ENCODE measurements around the gene FNBP1.

FNBP1 gene

DNA sequence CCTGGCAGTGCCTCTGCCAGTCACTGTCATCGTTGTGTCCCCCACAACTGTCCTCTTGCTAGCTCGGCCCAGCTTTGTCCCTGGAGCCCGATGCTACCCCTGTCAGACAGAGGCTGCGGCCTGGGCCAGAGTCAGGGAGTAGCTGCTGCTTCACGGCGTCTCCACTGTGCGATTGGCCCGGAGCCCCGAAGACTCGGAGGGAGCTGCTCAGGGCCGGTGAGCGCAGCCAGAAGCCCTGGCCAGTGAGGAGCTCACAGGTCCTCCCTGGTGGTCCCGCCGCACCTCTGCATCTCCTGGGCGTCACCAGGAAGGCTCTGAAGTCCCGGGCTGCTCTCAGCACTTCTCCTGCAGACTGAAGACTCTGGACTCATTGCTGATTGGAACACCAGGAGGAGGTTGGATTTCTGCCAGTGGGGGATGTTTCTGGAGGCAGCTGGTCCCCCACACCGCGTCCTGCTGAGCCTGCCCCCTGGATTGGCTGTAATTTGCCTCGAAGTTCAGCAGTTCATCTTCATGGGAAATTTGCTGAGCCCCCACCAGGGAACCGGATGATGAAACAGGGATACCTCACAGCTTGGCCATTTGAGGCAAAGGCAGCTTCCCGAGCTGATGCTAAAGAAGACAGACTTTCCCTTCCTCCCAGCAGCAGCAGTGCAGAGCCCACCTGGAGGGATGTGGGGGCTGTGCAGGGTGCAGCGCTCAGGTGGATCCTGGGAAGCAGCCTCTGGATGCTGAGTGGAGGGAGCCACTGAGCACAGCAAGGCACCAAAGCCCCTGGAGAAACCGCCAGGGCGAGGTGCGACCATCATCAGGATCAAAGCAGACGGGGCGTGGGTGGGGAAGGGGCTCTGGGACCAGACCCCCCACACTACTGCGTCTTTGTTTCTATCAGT lies 162.1 kb downstream of the FNBP1 start:
- H3K9me2 ChIP-seq (replicated peaks; ENCODE audit: insufficient read depth, low read length), result no peaks in the 10 kb centered on the region
- H3F3A ChIP-seq (ENCODE audit: insufficient read depth), result peaks cover 12% of the 10 kb centered on the region
- no peak overlapping the region for H2AFZ ChIP-seq (ENCODE audit: low read depth, low read length, severe bottlenecking)
- H3K27ac ChIP-seq (ENCODE audit: low read depth, low read length), result no peak overlapping the region
- no peak overlapping the region for H3K4me3 ChIP-seq (ENCODE audit: insufficient read depth, low read length, poor library complexity, severe bottlenecking)
- no peak overlapping the region for H3K9ac ChIP-seq (ENCODE audit: low read length)
- H3K79me2 ChIP-seq (ENCODE audit: insufficient read depth, low read length), result no peaks in the 10 kb centered on the region
- TF ChIP-seq EZH2phosphoT487 (conservative IDR thresholded peaks at IDR 0.05; ENCODE audit: low read length), result no peak
- TF ChIP-seq, protein P1, sequence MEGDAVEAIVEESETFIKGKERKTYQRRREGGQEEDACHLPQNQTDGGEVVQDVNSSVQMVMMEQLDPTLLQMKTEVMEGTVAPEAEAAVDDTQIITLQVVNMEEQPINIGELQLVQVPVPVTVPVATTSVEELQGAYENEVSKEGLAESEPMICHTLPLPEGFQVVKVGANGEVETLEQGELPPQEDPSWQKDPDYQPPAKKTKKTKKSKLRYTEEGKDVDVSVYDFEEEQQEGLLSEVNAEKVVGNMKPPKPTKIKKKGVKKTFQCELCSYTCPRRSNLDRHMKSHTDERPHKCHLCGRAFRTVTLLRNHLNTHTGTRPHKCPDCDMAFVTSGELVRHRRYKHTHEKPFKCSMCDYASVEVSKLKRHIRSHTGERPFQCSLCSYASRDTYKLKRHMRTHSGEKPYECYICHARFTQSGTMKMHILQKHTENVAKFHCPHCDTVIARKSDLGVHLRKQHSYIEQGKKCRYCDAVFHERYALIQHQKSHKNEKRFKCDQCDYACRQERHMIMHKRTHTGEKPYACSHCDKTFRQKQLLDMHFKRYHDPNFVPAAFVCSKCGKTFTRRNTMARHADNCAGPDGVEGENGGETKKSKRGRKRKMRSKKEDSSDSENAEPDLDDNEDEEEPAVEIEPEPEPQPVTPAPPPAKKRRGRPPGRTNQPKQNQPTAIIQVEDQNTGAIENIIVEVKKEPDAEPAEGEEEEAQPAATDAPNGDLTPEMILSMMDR (IDR thresholded peaks at IDR 0.05; ENCODE audit: insufficient read depth, low read length, poor library complexity, severe bottlenecking), result no peak
- H4K20me1 ChIP-seq (ENCODE audit: low read depth, low read length), result no peaks in the 10 kb centered on the region
- no peak overlapping the region for H3K4me2 ChIP-seq (ENCODE audit: low read depth, low read length, poor library complexity, severe bottlenecking)
- H3K9me3 ChIP-seq (ENCODE audit: insufficient read depth, low read length), result no peaks in the 10 kb centered on the region
- no peaks in the 10 kb centered on the region for H3K27me3 ChIP-seq (ENCODE audit: low read length)
- no peaks in the 10 kb centered on the region for H3K36me3 ChIP-seq (ENCODE audit: low read length)

DNA sequence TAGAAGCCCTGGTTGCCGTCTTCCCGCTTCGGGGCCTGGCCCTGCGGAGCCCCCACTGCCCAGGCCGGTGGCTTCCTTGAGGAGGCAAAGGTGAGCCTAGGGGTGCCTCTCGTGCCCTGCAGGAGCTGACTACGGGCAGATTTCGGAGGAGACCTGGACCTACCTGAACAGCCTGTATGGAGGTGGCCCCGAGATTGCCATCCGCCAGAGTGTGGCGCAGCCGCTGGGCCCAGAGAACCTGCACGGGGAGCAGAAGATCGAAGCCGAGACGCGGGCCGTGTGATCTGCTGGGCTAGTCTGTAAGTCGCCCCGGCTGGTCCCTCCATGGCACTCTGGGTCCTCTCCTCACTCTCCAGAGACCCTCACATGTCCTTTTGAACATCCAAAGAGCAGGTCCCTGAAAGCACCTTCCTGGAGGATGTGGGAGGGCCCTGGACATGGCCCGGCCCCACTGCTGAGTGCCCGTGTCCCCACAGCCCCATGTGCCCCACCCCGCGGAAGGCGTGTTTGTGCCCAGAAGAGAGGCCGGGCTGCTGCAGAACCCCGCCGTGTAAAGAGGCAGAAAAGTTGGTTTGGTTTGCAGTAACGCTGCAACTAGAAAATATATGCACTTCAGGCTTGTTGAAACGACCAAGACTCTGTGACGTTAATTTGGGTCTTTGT lies 162.9 kb downstream of the FNBP1 start:
- Histone ChIP-seq H3K27me3 (ENCODE audit: low read length) (no peaks in the 10 kb centered on the region), H3K27ac (ENCODE audit: low read depth, low read length) (no peak overlapping the region), H4K20me1 (ENCODE audit: low read depth, low read length) (no peaks in the 10 kb centered on the region), H3K9me2 (replicated peaks; ENCODE audit: insufficient read depth, low read length) (no peaks in the 10 kb centered on the region), H3K9ac (ENCODE audit: low read length) (no peak overlapping the region), H3F3A (ENCODE audit: insufficient read depth) (peaks cover 9% of the 10 kb centered on the region), H3K4me3 (ENCODE audit: insufficient read depth, low read length, poor library complexity, severe bottlenecking) (no peak overlapping the region), H3K79me2 (ENCODE audit: insufficient read depth, low read length) (no peaks in the 10 kb centered on the region), H3K36me3 (ENCODE audit: low read length) (no peaks in the 10 kb centered on the region), H3K9me3 (ENCODE audit: insufficient read depth, low read length) (no peaks in the 10 kb centered on the region), H2AFZ (ENCODE audit: low read depth, low read length, severe bottlenecking) (no peak overlapping the region), H3K4me2 (ENCODE audit: low read depth, low read length, poor library complexity, severe bottlenecking) (no peak overlapping the region)
- TF ChIP-seq EZH2phosphoT487 (conservative IDR thresholded peaks at IDR 0.05; ENCODE audit: low read length), result no peak
- TF ChIP-seq, protein P1 (IDR thresholded peaks at IDR 0.05; ENCODE audit: insufficient read depth, low read length, poor library complexity, severe bottlenecking), result no peak

DNA sequence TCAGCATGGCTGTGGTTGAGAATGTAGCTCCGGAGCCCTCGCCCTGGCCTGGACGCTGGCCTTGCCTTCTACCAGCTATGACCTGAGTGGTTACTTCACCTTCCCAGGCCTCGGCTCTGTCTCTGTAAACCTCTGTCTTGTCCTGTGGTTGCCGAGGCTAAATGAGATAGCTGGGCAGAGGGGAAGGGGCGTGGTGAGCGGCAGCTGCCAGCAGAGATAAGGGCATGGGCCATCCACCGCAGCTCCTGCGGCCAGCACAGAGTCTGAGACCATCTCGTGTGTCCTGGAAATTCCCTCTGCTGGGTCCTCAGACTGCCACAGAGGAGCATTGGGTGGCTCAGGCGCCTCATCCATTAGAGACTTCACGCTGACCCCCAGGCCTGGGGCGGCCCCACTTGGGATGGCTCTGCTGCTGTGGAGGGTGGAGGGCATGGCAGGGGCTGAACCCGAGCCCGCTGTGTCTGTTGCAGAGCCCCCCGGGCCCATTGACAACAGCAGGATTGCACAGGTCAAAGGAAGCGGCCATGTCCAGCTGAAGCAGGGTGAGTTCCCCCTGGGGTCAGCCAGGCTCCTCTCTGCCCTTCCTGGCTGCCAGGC lies 163.8 kb downstream of the FNBP1 start:
- H3K9me2 ChIP-seq (replicated peaks; ENCODE audit: insufficient read depth, low read length), result no peaks in the 10 kb centered on the region
- no peak overlapping the region for H2AFZ ChIP-seq (ENCODE audit: low read depth, low read length, severe bottlenecking)
- no peaks in the 10 kb centered on the region for H3K9me3 ChIP-seq (ENCODE audit: insufficient read depth, low read length)
- no peak overlapping the region for H3K9ac ChIP-seq (ENCODE audit: low read length)
- H3K79me2 ChIP-seq (ENCODE audit: insufficient read depth, low read length), result no peaks in the 10 kb centered on the region
- no peak overlapping the region for H3K4me3 ChIP-seq (ENCODE audit: insufficient read depth, low read length, poor library complexity, severe bottlenecking)
- no peaks in the 10 kb centered on the region for H3K27me3 ChIP-seq (ENCODE audit: low read length)
- 0 out of 2 replicates have a peak, but pooled peaks cover 2% of the 10 kb centered on the region for H3F3A ChIP-seq (ENCODE audit: insufficient read depth)
- no peak overlapping the region for H3K27ac ChIP-seq (ENCODE audit: low read depth, low read length)
- no peak overlapping the region for H3K4me2 ChIP-seq (ENCODE audit: low read depth, low read length, poor library complexity, severe bottlenecking)
- no peaks in the 10 kb centered on the region for H4K20me1 ChIP-seq (ENCODE audit: low read depth, low read length)
- TF ChIP-seq, protein P1 (IDR thresholded peaks at IDR 0.05; ENCODE audit: insufficient read depth, low read length, poor library complexity, severe bottlenecking), result no peak
- no peak for TF ChIP-seq EZH2phosphoT487 (conservative IDR thresholded peaks at IDR 0.05; ENCODE audit: low read length)
- H3K36me3 ChIP-seq (ENCODE audit: low read length), result no peaks in the 10 kb centered on the region
